Tibial nerve (tissue), 4 donors: ENCODE measurements around the gene GALNT13.

Experiments
- CTCF ChIP-seq, 5 experiments: fragments of 200-600 bp in 3 of 5; fragments of 450-650 bp in 2 of 5; sonication (generic) in 3 of 5; IDR thresholded peaks; one replicate each; pipeline ENCODE4 v1.5.1; 2016 to 2019; ENCODE audit warnings: antibody characterized with exemption in 5 of 5, mild to moderate bottlenecking in 3 of 5, moderate library complexity in 2 of 5
- EP300 ChIP-seq, 2 donors: sonication (generic); formaldehyde crosslinking; IDR thresholded peaks; one replicate each; pipeline ENCODE4 v1.6.1; 2017; ENCODE audit warnings: antibody characterized with exemption in 2 of 2, mild to moderate bottlenecking in 1 of 2
- POLR2A ChIP-seq, 2 donors: fragments of 450-650 bp; IDR thresholded peaks; one replicate each; pipeline ENCODE4 v1.6.1; 2017; ENCODE audit warnings: antibody characterized with exemption in 2 of 2, mild to moderate bottlenecking in 2 of 2, moderate library complexity in 2 of 2

GRCh38 chr2:154324601-154325000 is 452.9 kb downstream of the GALNT13 start:
- no peak for TF ChIP-seq CTCF (IDR thresholded peaks at IDR 0.05)
- no peak for TF ChIP-seq EP300 (IDR thresholded peaks at IDR 0.05)
- no peak for TF ChIP-seq POLR2A (IDR thresholded peaks at IDR 0.05)
